ENCODE data around the gene KCND3.

Gene KCND3

GRCh38 chr1:111934106-111934852 is 55.2 kb downstream of the KCND3 start:
- Histone ChIP-seq H3K79me2 (ENCODE audit: insufficient read depth, low read length) (no peaks in the 10 kb centered on the region), H3K9ac (ENCODE audit: low read depth, low read length, poor library complexity, severe bottlenecking) (no peak overlapping the region), H3K9me3 (ENCODE audit: insufficient read depth, low read depth, low read length) (no peaks in the 10 kb centered on the region), H3K4me2 (ENCODE audit: low read depth, low read length, poor library complexity, severe bottlenecking) (no peak overlapping the region), H4K20me1 (ENCODE audit: insufficient read depth, low read length, poor library complexity, severe bottlenecking) (no peaks in the 10 kb centered on the region), H3K27me3 (ENCODE audit: insufficient read depth, low read length, poor library complexity, severe bottlenecking) (no peaks in the 10 kb centered on the region), H3F3A (ENCODE audit: low read depth) (no peaks in the 10 kb centered on the region), H3K9me2 (replicated peaks; ENCODE audit: low read depth, low read length) (no peaks in the 10 kb centered on the region), H2AFZ (ENCODE audit: low read length) (no peak overlapping the region), H3K4me3 (ENCODE audit: low read length, poor library complexity, severe bottlenecking) (no peak overlapping the region), H3K4me1 (ENCODE audit: insufficient read depth, low read length, poor library complexity, severe bottlenecking) (no peaks in the 10 kb centered on the region), H3K36me3 (ENCODE audit: insufficient read depth, low read length) (no peaks in the 10 kb centered on the region)
- TF ChIP-seq EZH2phosphoT487 (IDR thresholded peaks at IDR 0.05; ENCODE audit: borderline replicate concordance) (no peak), CTCF (conservative IDR thresholded peaks at IDR 0.05; ENCODE audit: low read length) (no peak)

GRCh38 chr1:111930356-111930755 is 59.1 kb downstream of the KCND3 start:
- no peaks in the 10 kb centered on the region for H3F3A ChIP-seq (ENCODE audit: low read depth)
- no peaks in the 10 kb centered on the region for H3K27me3 ChIP-seq (ENCODE audit: insufficient read depth, low read length, poor library complexity, severe bottlenecking)
- H3K36me3 ChIP-seq (ENCODE audit: insufficient read depth, low read length): no peaks in the 10 kb centered on the region
- H3K4me3 ChIP-seq (ENCODE audit: low read length, poor library complexity, severe bottlenecking): no peak overlapping the region
- H4K20me1 ChIP-seq (ENCODE audit: insufficient read depth, low read length, poor library complexity, severe bottlenecking): no peaks in the 10 kb centered on the region
- H3K79me2 ChIP-seq (ENCODE audit: insufficient read depth, low read length): no peaks in the 10 kb centered on the region
- TF ChIP-seq EZH2phosphoT487 (IDR thresholded peaks at IDR 0.05; ENCODE audit: borderline replicate concordance): no peak
- no peak for TF ChIP-seq CTCF (conservative IDR thresholded peaks at IDR 0.05; ENCODE audit: low read length)
- H3K4me2 ChIP-seq (ENCODE audit: low read depth, low read length, poor library complexity, severe bottlenecking): no peak overlapping the region
- no peak overlapping the region for H3K9ac ChIP-seq (ENCODE audit: low read depth, low read length, poor library complexity, severe bottlenecking)
- no peak overlapping the region for H2AFZ ChIP-seq (ENCODE audit: low read length)
- no peaks in the 10 kb centered on the region for H3K9me3 ChIP-seq (ENCODE audit: insufficient read depth, low read depth, low read length)
- no peaks in the 10 kb centered on the region for H3K9me2 ChIP-seq (replicated peaks; ENCODE audit: low read depth, low read length)
- no peaks in the 10 kb centered on the region for H3K4me1 ChIP-seq (ENCODE audit: insufficient read depth, low read length, poor library complexity, severe bottlenecking)

GRCh38 chr1:111928531-111928930 is 60.9 kb downstream of the KCND3 start:
- Histone ChIP-seq H3K9ac (ENCODE audit: low read depth, low read length, poor library complexity, severe bottlenecking) (no peak overlapping the region), H2AFZ (ENCODE audit: low read length) (no peak overlapping the region), H3K79me2 (ENCODE audit: insufficient read depth, low read length) (no peaks in the 10 kb centered on the region), H3F3A (ENCODE audit: low read depth) (no peaks in the 10 kb centered on the region), H3K4me3 (ENCODE audit: low read length, poor library complexity, severe bottlenecking) (no peak overlapping the region), H3K27me3 (ENCODE audit: insufficient read depth, low read length, poor library complexity, severe bottlenecking) (no peaks in the 10 kb centered on the region), H3K4me2 (ENCODE audit: low read depth, low read length, poor library complexity, severe bottlenecking) (no peak overlapping the region), H4K20me1 (ENCODE audit: insufficient read depth, low read length, poor library complexity, severe bottlenecking) (no peaks in the 10 kb centered on the region), H3K4me1 (ENCODE audit: insufficient read depth, low read length, poor library complexity, severe bottlenecking) (no peaks in the 10 kb centered on the region), H3K9me2 (replicated peaks; ENCODE audit: low read depth, low read length) (no peaks in the 10 kb centered on the region), H3K9me3 (ENCODE audit: insufficient read depth, low read depth, low read length) (no peaks in the 10 kb centered on the region), H3K36me3 (ENCODE audit: insufficient read depth, low read length) (no peaks in the 10 kb centered on the region)
- TF ChIP-seq CTCF (conservative IDR thresholded peaks at IDR 0.05; ENCODE audit: low read length) (no peak), EZH2phosphoT487 (IDR thresholded peaks at IDR 0.05; ENCODE audit: borderline replicate concordance) (no peak)
